ENCODE measurements around the gene IL31.
"Not testable (repeated sequence)": the region's sequence is repeated elsewhere in the genome, so short reads cannot be mapped to it uniquely, and the experiment has no call there.

Gene IL31

GRCh38 chr12:122190842-122191668 lies 17.0 kb upstream of the IL31 start:
- peak; percentile 68 for DNase-seq

- DNase-seq, result no peak
These were observed 15.8 kb upstream of the IL31 start for GRCh38 chr12:122189626-122190475.

- no peak for DNase-seq
These were observed 13.4 kb upstream of the IL31 start for GRCh38 chr12:122187466-122187865.

GRCh38 chr12:122185494-122186082 lies 11.6 kb upstream of the IL31 start:
- no peak for DNase-seq

- no peak for DNase-seq
These were observed 11.1 kb upstream of the IL31 start for GRCh38 chr12:122185079-122185478.

GRCh38 chr12:122184517-122184916 lies 10.5 kb upstream of the IL31 start:
- no peak for DNase-seq

- DNase-seq, result no peak
These were observed 9.5 kb upstream of the IL31 start for GRCh38 chr12:122183588-122183940.

- peak; percentile 27 for DNase-seq
These were observed 9.0 kb upstream of the IL31 start, which contains the start of gene LRRC43 for GRCh38 chr12:122182887-122183587. LRRC43 (plus strand) TSS chr12:122183123; CDS start chr12:122183145, 22 bp downstream.

- DNase-seq, result not testable (repeated sequence)
These were observed 2.5 kb upstream of the IL31 start for GRCh38 chr12:122176473-122176872.

- DNase-seq, result no peak
These were observed 1.6 kb downstream of the IL31 start for GRCh38 chr12:122172262-122172939.

- no peak for DNase-seq
These were observed 2.6 kb downstream of the IL31 start for GRCh38 chr12:122171399-122171798.

GRCh38 chr12:122168492-122168891 lies 5.5 kb downstream of the IL31 start:
- no peak for DNase-seq

GRCh38 chr12:122167356-122167925 lies 6.6 kb downstream of the IL31 start:
- DNase-seq, result no peak

GRCh38 chr12:122166422-122167349 lies 7.3 kb downstream of the IL31 start:
- peak; percentile 17 for DNase-seq

- no peak for DNase-seq
These were observed 11.0 kb downstream of the IL31 start for GRCh38 chr12:122162976-122163375.

GRCh38 chr12:122161682-122162081 lies 12.3 kb downstream of the IL31 start:
- DNase-seq, result no peak

- DNase-seq, result no peak
These were observed 13.3 kb downstream of the IL31 start for GRCh38 chr12:122160761-122161160.

- DNase-seq, result no peak
These were observed 14.1 kb downstream of the IL31 start for GRCh38 chr12:122159882-122160281.

- no peak for DNase-seq
These were observed 15.2 kb downstream of the IL31 start for GRCh38 chr12:122158700-122159285.

GRCh38 chr12:122155705-122156104 lies 18.3 kb downstream of the IL31 start:
- DNase-seq, result no peak
